Neural progenitor cell (in vitro differentiated cells): Measurements from ENCODE around the gene PLB1. TPM values are rescaled to one million over a fixed set of nuclear protein-coding genes. Genes with fewer than 3 reads are reported as not detected.
A peak's percentile ranks its signal among the peaks of the same experiment; 100 is the strongest.
"Not testable (repeated sequence)": the region's sequence is repeated elsewhere in the genome, so short reads cannot be mapped to it uniquely, and the experiment has no call there.

Experiments
- DNase-seq: peaks from one replicate; pipeline ENCODE4 v3.0.0-alpha.2; 2016; ENCODE audit warnings: low spot score
- H2AFZ ChIP-seq: fragments of 200-600 bp; sonication (generic); replicated peaks from 2 replicates; pipeline ENCODE4 v1.6.1; 2016; ENCODE audit warnings: antibody characterized with exemption
- H3F3A ChIP-seq: fragments of 200-600 bp; sonication (generic); 2 replicates; pipeline ENCODE4 v1.6.1; 2016; ENCODE audit warnings: antibody characterized with exemption, low read depth
- H3K27ac ChIP-seq: fragments of 200-600 bp; sonication (generic); 2 replicates; pipeline ENCODE4 v1.5.1; 2016; ENCODE audit warnings: mild to moderate bottlenecking
- H3K27me3 ChIP-seq: fragments of 200-600 bp; sonication (generic); 2 replicates; pipeline ENCODE4 v1.6.1; 2016; ENCODE audit warnings: mild to moderate bottlenecking, moderate library complexity
- H3K36me3 ChIP-seq: fragments of 200-600 bp; sonication (generic); 2 replicates; pipeline ENCODE4 v1.5.1; 2016
- H3K4me1 ChIP-seq: fragments of 200-600 bp; sonication (generic); 2 replicates; pipeline ENCODE4 v1.6.1; 2016; ENCODE audit warnings: mixed run types
- H3K4me2 ChIP-seq: fragments of 200-600 bp; sonication (generic); 2 replicates; pipeline ENCODE4 v1.6.1; 2016
- H3K4me3 ChIP-seq: fragments of 200-600 bp; sonication (generic); 2 replicates; pipeline ENCODE4 v1.5.1; 2016
- H3K79me2 ChIP-seq: fragments of 200-600 bp; sonication (generic); 2 replicates; pipeline ENCODE4 v1.6.1; 2016; ENCODE audit warnings: low read depth
- H3K9ac ChIP-seq: fragments of 200-600 bp; sonication (generic); 2 replicates; pipeline ENCODE4 v1.6.1; 2016
- H3K9me3 ChIP-seq: fragments of 200-600 bp; sonication (generic); 2 replicates; pipeline ENCODE4 v1.5.1; 2016; ENCODE audit warnings: low read depth
- H4K20me1 ChIP-seq: fragments of 200-600 bp; sonication (generic); 2 replicates; pipeline ENCODE4 v1.6.1; 2016; ENCODE audit warnings: low read depth
- H3K27ac Mint-ChIP-seq: 3 replicates; pipeline ENCODE4 v1.8.0; 2021; ENCODE audit warnings: mixed read lengths
- H3K27me3 Mint-ChIP-seq: 2 replicates; pipeline ENCODE4 v1.8.0; 2022; ENCODE audit warnings: low read depth, mild to moderate bottlenecking, inconsistent platforms, moderate library complexity, mixed read lengths; ENCODE audit not compliant: insufficient read depth
- H3K36me3 Mint-ChIP-seq: 3 replicates; pipeline ENCODE4 v1.8.0; 2021; ENCODE audit warnings: mixed read lengths
- H3K4me1 Mint-ChIP-seq: 3 replicates; pipeline ENCODE4 v1.8.0; 2021; ENCODE audit warnings: mixed read lengths
- H3K4me3 Mint-ChIP-seq: 3 replicates; pipeline ENCODE4 v1.8.0; 2021; ENCODE audit warnings: mild to moderate bottlenecking, moderate library complexity, mixed read lengths
- H3K9me3 Mint-ChIP-seq: 3 replicates; pipeline ENCODE4 v1.8.0; 2020; ENCODE audit warnings: mixed read lengths
- CTCF ChIP-seq: fragments of 200-600 bp; sonication (generic); IDR thresholded peaks from 2 replicates; pipeline ENCODE4 v1.5.1; 2017; ENCODE audit warnings: antibody characterized with exemption, mild to moderate bottlenecking
- EZH2 ChIP-seq: fragments of 200-600 bp; sonication (generic); IDR thresholded peaks from 2 replicates; pipeline ENCODE4 v1.6.1; 2017; ENCODE audit warnings: antibody characterized with exemption, mild to moderate bottlenecking, moderate library complexity
- EZH2phosphoT487 ChIP-seq: fragments of 200-600 bp; sonication (generic); IDR thresholded peaks from 2 replicates; pipeline ENCODE4 v1.6.1; 2017; ENCODE audit warnings: antibody characterized with exemption
- total RNA-seq: library from RNA; depleted of rRNA; stranded (reverse); fragments of >200 nt; gene quantifications from 2 replicates; pipeline ENCODE4 v1.2.3, GENCODE V29; 2015; ENCODE audit warnings: low replicate concordance

The PLB1 gene
- total RNA-seq, 1 donor from 2014 or later = not detected

GRCh38 chr2:28665041-28665704 lies 169.3 kb downstream of the PLB1 start:
- H3F3A ChIP-seq = no peaks in the 10 kb centered on the region
- Mint-ChIP-seq H3K36me3 (no peaks in the 10 kb centered on the region), H3K9me3 (no peaks in the 10 kb centered on the region), H3K27ac (peak overlapping the region; percentile 65), H3K4me3 (peak overlapping the region; percentile 1), H3K27me3 (peaks cover 11% of the 10 kb centered on the region), H3K4me1 (peaks cover 56% of the 10 kb centered on the region)
- no peak overlapping the region for H3K27ac ChIP-seq
- no peaks in the 10 kb centered on the region for H3K27me3 ChIP-seq
- H4K20me1 ChIP-seq = no peaks in the 10 kb centered on the region
- peaks cover 18% of the 10 kb centered on the region for H3K4me1 ChIP-seq
- H3K4me3 ChIP-seq = no peak overlapping the region
- no peaks in the 10 kb centered on the region for H3K36me3 ChIP-seq
- no peak for TF ChIP-seq CTCF
- no peak for TF ChIP-seq EZH2
- no peak for TF ChIP-seq EZH2phosphoT487
- no peaks in the 10 kb centered on the region for H3K9me3 ChIP-seq
- DNase-seq = peak; percentile 29
- no peak overlapping the region for H2AFZ ChIP-seq
- no peaks in the 10 kb centered on the region for H3K79me2 ChIP-seq
- no peak overlapping the region for H3K4me2 ChIP-seq
- H3K9ac ChIP-seq = no peak overlapping the region

- H3F3A ChIP-seq, H3K36me3 Mint-ChIP-seq, H3K36me3 ChIP-seq, H3K79me2 ChIP-seq, H3K9me3 ChIP-seq, H2AFZ ChIP-seq, H3K27me3 ChIP-seq, H3K27ac ChIP-seq, H3K9me3 Mint-ChIP-seq, H3K9ac ChIP-seq, H3K4me3 ChIP-seq, H4K20me1 ChIP-seq, DNase-seq, H3K4me2 ChIP-seq: not testable (repeated sequence)
- peaks cover 11% of the 10 kb centered on the region for H3K27me3 Mint-ChIP-seq
- H3K27ac Mint-ChIP-seq = peak overlapping the region; percentile 29
- H3K4me1 ChIP-seq = peaks cover 24% of the 10 kb centered on the region
- H3K4me3 Mint-ChIP-seq = peak overlapping the region; percentile 1
- peaks cover 60% of the 10 kb centered on the region for H3K4me1 Mint-ChIP-seq
These were observed 170.0 kb downstream of the PLB1 start for GRCh38 chr2:28665811-28666377.

- Histone ChIP-seq H2AFZ (no peak overlapping the region), H3K36me3 (no peaks in the 10 kb centered on the region), H3K27me3 (no peaks in the 10 kb centered on the region), H3K4me2 (no peak overlapping the region), H3F3A (no peaks in the 10 kb centered on the region), H3K27ac (no peak overlapping the region), H3K9ac (no peak overlapping the region), H3K9me3 (no peaks in the 10 kb centered on the region), H3K4me1 (peaks cover 29% of the 10 kb centered on the region), H3K4me3 (no peak overlapping the region), H3K79me2 (no peaks in the 10 kb centered on the region), H4K20me1 (no peaks in the 10 kb centered on the region)
- Mint-ChIP-seq H3K4me1 (peaks cover 67% of the 10 kb centered on the region), H3K4me3 (no peak overlapping the region), H3K27ac (peak overlapping the region; percentile 52), H3K27me3 (peaks cover 13% of the 10 kb centered on the region), H3K9me3 (peaks cover 4% of the 10 kb centered on the region), H3K36me3 (no peaks in the 10 kb centered on the region)
- TF ChIP-seq CTCF (no peak), EZH2phosphoT487 (no peak), EZH2 (no peak)
- DNase-seq = no peak
These were observed 170.8 kb downstream of the PLB1 start for GRCh38 chr2:28666496-28667184.

- peaks cover 29% of the 10 kb centered on the region for H3K4me1 ChIP-seq
- H3K4me3 ChIP-seq = no peak overlapping the region
- Mint-ChIP-seq H3K9me3 (peaks cover 7% of the 10 kb centered on the region), H3K4me3 (no peak overlapping the region), H3K27me3 (peaks cover 13% of the 10 kb centered on the region), H3K4me1 (peaks cover 68% of the 10 kb centered on the region), H3K27ac (peak overlapping the region; percentile 52), H3K36me3 (no peaks in the 10 kb centered on the region)
- no peak for TF ChIP-seq CTCF
- TF ChIP-seq EZH2 = no peak
- no peak for TF ChIP-seq EZH2phosphoT487
- no peak overlapping the region for H3K27ac ChIP-seq
- no peak overlapping the region for H3K4me2 ChIP-seq
- no peaks in the 10 kb centered on the region for H3F3A ChIP-seq
- H2AFZ ChIP-seq = no peak overlapping the region
- H3K36me3 ChIP-seq = no peaks in the 10 kb centered on the region
- H3K9me3 ChIP-seq = no peaks in the 10 kb centered on the region
- H3K27me3 ChIP-seq = no peaks in the 10 kb centered on the region
- H3K9ac ChIP-seq = no peak overlapping the region
- no peak for DNase-seq
- H4K20me1 ChIP-seq = no peaks in the 10 kb centered on the region
- no peaks in the 10 kb centered on the region for H3K79me2 ChIP-seq
These were observed 171.4 kb downstream of the PLB1 start for GRCh38 chr2:28667261-28667660.
